Measurements from ENCODE around the gene PFKFB2.
A peak's percentile ranks its signal among the peaks of the same experiment; 100 is the strongest.
"Not testable (repeated sequence)": the region's sequence is repeated elsewhere in the genome, so short reads cannot be mapped to it uniquely, and the experiment has no call there.

PFKFB2 gene

DNA sequence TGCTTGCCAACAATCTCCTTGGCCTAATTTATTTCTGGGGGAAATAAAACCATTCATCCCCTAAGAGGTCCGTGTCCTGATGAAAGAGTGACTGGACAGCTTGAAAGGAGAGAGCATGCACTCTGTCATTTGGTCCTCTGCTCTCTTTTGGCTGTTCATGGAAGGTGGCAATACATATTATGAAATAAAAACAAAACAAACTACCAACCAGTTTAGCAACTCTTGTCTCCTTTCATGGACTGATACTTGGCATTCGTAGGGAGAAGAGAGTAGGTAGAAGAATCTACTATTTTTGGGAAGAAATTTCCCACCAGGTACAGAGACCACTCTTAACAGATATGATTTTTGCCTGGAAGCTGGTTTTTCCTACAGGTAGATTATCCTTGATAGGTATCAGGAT is 19.8 kb upstream of the PFKFB2 start:
- no peak for DNase-seq

DNA sequence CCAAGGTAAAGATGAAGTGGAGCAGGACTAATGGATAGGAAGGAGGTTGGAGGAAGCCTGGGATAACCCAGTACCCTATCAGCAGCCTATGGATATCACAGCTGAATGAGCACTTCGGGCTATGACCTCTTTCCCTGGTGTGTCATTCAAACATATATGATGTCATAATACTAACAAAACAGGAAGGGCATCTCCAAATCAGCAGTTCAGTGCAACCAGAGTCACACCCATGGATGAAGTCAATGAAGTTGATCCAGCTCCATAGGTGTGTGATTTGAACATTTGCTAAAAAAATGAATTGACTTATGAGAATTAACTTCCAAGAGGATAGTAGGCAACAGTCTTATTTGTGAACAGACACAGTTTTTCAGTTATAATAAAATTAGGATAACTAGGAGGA is 18.9 kb upstream of the PFKFB2 start:
- in situ Hi-C loops (cut with HindIII; ENCODE audit: low pct_ligation_motif_present, low pct_unique_long_range_greater_than_20kb, low sequenced_read_pairs): no loop called here
- DNase-seq: no peak

More for the DNA sequence above, 19.8 kb upstream of the PFKFB2 start:
- in situ Hi-C loops (cut with HindIII; ENCODE audit: low pct_ligation_motif_present, low pct_unique_long_range_greater_than_20kb, low sequenced_read_pairs): no loop called here

DNA sequence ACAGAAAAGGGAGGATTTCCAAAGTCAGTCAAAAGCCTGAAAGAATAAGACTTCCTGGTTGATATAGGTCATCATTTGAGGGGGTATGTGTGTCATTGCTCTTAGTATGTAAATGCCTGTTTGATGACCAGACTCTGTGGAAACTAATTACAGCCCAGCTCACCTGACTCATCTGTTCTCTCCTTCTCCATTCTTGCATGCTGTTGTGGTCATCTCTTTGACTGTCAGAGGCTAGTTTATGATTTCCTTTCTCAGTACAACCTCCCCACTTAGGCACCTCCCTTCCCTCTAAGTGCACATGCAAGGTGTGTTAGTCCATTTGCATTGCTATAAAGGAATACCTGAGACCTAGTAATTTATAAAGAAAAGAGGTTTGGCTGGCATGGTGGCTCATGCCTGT is 18.1 kb upstream of the PFKFB2 start:
- in situ Hi-C loops (cut with HindIII; ENCODE audit: low pct_ligation_motif_present, low pct_unique_long_range_greater_than_20kb, low sequenced_read_pairs): no loop called here
- peak; percentile 57 for DNase-seq

DNA sequence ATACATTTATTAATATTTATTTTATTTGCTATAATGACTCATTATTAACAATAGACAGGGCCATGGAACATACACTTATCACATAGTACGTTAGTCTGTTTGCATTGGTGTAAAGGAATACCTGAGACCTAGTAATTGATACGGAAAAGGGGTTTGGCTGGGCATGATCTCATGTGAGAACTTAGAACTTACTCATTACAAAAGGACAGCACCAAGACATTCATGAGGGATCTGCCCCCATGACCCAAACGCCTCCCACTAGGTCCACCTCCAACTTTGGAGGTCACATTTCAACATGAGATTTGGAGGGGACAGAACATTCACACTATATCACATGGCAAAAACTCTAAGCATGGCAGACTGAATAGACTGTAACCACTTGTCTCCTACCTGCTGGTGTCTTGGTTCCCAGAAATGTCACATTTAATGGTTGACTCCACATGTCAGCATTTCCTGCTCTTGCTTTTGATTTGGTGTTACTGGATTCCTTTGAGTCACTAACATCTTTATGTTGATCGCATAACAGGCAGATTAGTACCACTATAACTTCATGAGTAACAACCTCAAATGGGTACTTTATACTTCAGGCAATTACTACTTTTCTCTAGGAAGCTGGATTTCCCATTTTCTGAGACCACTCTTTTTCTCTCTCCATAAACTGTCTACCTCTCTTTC is 17.1 kb upstream of the PFKFB2 start:
- in situ Hi-C loops (cut with HindIII; ENCODE audit: low pct_ligation_motif_present, low pct_unique_long_range_greater_than_20kb, low sequenced_read_pairs): no loop called here
- no peak for DNase-seq

DNA sequence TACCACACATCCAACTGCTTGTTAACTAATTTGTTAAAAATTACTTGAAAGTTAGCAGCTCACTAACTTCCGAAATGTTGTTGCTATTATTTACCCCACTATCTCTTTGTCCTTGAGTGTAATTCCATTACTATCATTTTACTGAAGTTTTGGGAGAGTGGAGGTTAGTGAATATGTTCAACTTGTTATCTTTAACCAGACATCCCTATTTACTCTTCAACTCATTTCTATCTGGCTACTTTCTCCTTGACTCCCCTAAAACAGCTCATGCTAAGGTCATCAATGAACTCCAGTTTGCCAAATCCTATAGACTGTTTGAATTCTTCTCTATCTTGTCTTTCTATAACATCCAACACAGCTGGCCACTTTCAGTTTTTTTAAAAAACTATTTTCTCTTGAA is 16.2 kb upstream of the PFKFB2 start:
- in situ Hi-C loops (cut with HindIII; ENCODE audit: low pct_ligation_motif_present, low pct_unique_long_range_greater_than_20kb, low sequenced_read_pairs): no loop called here
- DNase-seq: no peak

DNA sequence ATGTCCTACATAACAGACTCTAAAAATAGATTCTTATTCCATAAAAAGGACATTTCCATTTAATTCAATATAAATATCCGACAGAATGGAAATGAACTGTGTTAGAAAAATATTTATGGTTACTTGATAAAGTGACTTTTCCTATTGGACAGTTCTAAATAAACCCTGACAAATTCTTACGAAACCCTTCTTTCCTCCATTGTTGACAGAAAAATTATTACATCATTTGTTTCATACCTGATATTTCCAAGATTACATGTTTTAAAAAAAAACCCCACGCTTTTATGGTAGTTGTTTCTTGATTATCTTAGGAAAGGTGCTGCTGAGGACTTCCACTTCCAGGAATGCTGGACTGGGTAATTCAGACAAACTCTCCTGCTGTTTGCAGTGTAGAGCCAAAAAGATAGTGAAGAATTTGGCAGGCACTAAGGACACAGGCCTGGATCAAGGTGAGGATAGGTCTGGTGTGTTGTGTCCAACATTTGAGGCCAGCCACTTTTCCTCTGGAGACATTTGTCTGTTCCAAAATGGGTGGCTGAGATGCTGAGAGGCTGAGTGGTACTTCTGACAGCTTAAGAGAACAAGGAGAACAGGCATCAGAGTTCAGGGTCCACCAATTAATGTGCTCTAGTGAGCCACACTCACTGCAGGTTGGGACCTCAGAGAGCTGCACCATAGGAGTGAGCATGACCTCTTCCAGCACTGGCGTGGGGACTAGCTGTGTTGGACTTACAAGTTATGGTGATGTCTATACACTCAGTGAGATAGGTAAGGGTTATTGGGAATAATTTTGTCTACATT is 13.5 kb upstream of the PFKFB2 start:
- in situ Hi-C loops (cut with HindIII; ENCODE audit: low pct_ligation_motif_present, low pct_unique_long_range_greater_than_20kb, low sequenced_read_pairs): no loop called here
- DNase-seq: no peak

DNA sequence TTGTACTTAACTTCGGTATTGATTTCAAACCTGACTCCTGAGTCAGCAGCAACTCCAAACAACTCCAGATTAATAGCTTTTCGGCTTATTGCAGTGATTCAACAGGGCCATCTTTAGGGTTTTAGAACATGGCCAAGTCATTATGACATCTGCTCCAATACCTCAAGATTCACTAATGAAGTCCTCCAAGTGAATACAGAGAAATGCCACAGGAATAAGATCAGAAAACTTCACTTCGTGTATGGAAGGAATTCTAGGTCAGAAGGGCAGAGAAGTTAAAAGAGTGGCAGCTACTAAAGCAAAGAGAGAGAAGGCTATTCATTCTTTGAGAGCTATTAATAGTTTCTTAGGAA is 12.9 kb upstream of the PFKFB2 start:
- in situ Hi-C loops (cut with HindIII; ENCODE audit: low pct_ligation_motif_present, low pct_unique_long_range_greater_than_20kb, low sequenced_read_pairs): no loop called here
- DNase-seq: no peak

DNA sequence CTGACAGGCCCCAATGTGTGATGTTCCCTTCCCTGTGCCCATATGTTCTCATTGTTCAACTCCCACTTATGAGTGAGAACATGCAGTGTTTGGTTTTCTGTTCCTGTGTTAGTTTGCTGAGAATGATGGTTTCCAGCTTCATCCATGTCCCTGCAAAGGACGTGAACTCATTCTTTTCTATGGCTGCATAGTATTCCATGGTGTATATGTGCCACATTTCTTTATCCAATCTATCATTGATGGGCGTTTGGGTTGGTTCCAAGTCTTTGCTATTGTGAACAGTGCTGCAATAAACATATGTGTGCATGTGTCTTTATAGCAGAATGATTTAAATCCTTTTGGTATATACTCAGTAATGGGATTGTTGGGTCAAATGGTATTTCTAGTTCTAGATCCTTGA is 11.7 kb upstream of the PFKFB2 start:
- in situ Hi-C loops (cut with HindIII; ENCODE audit: low pct_ligation_motif_present, low pct_unique_long_range_greater_than_20kb, low sequenced_read_pairs); DNase-seq: not testable (repeated sequence)

DNA sequence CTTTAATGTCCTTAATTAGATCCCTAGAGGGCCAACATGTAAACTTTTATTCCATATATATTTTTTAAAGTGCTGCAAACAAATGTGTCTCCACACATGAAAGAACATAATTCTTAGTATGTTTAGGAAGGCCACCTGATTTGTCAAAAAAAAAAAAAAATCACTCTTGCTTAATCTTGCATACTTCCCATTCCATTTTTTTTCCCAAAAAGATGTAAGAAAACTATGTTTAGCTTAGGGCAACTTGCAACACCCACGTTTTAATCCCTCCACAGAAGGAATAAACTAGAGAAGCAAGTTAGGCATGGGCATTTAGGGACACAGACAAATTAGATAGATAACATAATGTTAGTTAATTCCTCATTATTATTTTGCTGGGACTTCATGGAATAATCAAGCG is 7.6 kb upstream of the PFKFB2 start:
- no peak for DNase-seq
- in situ Hi-C loops (cut with HindIII; ENCODE audit: low pct_ligation_motif_present, low pct_unique_long_range_greater_than_20kb, low sequenced_read_pairs): no loop called here

DNA sequence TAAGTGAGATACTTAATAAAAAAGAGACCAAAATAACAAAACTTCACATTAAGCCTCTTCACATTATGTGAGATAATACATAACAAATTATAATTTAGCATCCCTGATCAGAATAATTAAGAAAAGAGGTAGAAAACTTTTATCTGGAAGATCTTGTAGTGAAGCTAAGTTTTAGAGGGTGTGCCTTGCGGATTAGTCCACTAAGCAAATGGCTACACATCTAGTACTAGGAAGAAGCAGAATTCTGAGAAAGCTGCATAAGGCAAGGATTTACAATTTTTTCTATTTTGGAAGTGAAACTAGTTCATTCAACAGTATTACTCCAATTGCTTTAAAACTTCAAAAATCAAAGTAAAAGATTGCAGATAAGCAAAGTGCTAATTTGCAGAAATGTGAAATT is 5.6 kb upstream of the PFKFB2 start:
- in situ Hi-C loops (cut with HindIII; ENCODE audit: low pct_ligation_motif_present, low pct_unique_long_range_greater_than_20kb, low sequenced_read_pairs): no loop called here
- DNase-seq: no peak

DNA sequence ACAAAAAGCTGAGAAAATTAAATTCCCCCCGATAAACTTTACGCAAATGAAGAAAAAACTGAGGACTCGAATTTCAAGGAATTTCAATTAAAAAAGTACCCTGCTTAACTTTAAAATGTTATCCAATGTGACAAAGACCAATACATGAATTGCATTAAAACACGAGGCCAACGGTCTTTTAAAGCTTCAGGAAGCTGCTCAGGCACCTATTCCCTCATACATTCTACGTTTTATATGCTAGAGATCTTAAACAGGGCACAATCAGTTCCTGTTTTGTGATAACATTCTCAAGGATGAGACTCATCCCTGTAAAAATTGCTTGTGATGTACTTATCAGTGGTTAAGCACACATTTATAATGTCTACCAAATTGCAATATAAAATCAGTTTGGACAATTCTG is 5.0 kb upstream of the PFKFB2 start:
- no peak for DNase-seq
- in situ Hi-C loops (cut with HindIII; ENCODE audit: low pct_ligation_motif_present, low pct_unique_long_range_greater_than_20kb, low sequenced_read_pairs): no loop called here

DNA sequence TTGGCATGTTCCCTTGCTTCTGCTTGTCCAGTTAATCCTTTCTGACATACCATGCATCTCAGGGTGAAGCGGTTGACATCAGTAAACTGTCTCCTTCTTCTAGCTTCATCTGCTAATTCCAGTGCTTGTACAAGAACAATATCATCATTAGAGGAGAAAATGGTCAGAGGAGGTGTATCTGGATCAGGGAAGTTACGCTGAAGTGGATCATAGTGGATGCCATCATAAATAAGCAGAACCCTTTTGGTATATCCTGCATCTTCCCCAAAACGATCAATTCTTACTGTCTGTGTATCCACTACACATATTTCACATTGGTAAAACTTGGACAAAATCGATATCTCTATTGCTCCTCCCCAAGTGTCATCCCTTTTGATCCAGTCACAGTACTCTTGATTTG is 4.0 kb upstream of the PFKFB2 start:
- no peak for DNase-seq
- in situ Hi-C loops (cut with HindIII; ENCODE audit: low pct_ligation_motif_present, low pct_unique_long_range_greater_than_20kb, low sequenced_read_pairs): no loop called here

DNA sequence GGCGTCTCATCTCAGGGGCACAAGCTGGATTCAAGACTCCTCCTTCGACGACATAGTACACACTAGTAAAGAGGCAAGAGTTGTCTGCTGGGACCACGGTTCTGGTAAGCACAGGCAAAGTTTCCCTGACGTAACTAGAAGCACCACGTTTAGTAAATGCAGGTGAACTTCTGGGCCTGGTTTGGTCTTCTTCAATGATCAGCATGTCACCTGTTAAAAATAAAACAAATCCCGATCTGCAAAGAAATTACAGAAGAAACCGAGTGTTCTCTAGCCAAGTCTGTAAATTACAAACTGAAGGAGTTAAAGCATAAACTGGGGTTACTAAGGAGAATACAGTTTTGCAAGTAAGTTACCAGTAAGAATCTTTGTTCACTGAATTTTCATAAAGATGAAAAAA is 3.6 kb upstream of the PFKFB2 start:
- DNase-seq: no peak
- in situ Hi-C loops (cut with HindIII; ENCODE audit: low pct_ligation_motif_present, low pct_unique_long_range_greater_than_20kb, low sequenced_read_pairs): no loop called here

DNA sequence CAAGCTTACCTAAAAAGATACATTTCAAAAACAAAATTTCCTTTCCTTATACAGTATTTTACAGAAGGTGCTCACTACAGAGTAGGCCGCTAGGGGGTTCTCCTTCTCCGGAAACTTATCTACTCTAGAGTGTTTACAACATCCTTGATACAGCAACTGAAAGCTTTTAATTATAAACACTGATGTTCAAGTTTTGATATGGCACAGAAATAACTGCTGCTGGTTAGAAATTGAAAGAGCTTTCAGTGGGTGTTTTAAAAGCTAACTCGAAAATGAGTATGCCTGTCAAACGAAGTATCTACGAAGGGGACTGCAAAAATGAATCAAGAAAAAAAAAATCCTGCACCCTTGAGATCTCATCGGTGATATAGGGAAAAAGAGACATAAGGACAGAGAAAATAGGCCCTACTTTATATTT is 3.1 kb upstream of the PFKFB2 start:
- DNase-seq: peak; percentile 71
- in situ Hi-C loops (cut with HindIII; ENCODE audit: low pct_ligation_motif_present, low pct_unique_long_range_greater_than_20kb, low sequenced_read_pairs): no loop called here

DNA sequence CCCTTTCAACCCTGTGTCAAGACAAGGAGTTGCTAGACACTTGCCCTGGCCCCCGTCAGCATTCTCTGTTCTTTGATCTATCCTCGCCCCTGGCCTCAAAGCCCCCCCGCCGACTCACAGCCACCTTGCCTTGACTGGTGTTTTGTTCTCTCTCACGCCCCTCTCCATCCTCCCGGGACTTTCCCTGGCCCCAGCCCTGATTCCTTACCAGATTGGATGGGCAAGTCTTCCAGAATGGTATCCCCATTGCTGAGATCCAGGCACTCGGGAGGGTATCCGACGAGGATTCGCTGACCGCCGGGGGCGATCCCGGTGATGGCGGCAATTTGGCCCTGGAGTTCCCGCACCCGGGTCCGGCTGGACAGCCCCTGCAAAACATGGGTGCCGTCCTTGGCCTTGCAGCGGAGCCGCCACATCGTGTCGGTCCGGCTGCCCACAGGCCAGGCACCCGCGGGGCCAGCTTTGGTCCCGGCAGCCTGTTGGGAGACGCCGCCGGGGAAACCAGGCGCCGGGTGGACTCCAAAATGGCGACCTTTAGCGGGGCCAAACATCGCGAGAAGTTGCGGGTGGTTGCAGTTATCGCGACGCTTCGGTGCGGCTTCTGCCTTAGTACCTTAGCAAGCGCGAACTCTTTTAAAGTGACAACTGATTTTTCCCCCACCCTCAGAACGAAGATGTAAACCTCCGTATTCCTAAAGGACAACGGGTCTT is 2.4 kb upstream of the PFKFB2 start:
- DNase-seq: peak; percentile 97
- in situ Hi-C loops (cut with HindIII; ENCODE audit: low pct_ligation_motif_present, low pct_unique_long_range_greater_than_20kb, low sequenced_read_pairs): no loop called here

DNA sequence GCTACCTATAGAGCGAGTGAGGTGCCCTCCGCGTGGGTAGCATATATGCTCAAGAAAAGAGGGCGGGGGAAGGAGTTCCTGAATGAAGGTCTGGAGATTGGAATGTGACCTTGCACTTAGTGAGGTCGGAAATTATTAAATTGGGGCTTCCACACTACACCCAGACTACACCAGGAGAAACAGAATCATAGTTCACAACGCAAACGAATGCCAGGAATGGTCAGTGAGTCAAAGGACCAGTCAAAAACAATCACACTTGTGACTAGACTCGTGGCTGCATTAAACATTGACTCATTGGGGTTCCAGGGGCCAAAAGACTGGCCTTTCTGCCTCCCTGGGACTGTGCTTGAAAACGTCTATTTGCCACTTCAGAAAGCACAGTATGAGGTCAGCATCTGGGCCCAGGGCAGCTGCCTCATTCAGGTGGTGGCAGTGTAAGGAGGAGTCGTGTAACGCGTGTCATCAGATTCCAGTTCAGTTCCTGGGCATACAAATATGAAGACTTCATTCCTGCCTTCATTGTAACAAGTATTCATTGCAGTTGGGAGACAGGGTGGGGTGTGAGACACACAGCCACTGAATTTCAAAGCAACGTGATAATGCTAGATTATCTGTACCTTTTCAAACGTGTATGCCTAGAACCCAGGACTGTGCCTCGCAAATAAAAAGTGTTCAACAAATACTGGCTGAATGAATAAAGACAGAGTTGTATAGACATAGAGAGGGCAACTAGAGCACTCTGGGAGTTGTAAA is 1.7 kb upstream of the PFKFB2 start, which contains the start of gene YOD1:
Gene YOD1 (minus strand): TSS at position 18 of the 753 bp plus-strand sequence. CDS start 178 bp downstream, outside the sequence.
- peak; percentile 98 for DNase-seq
- in situ Hi-C loops (cut with HindIII; ENCODE audit: low pct_ligation_motif_present, low pct_unique_long_range_greater_than_20kb, low sequenced_read_pairs): no loop called here

DNA sequence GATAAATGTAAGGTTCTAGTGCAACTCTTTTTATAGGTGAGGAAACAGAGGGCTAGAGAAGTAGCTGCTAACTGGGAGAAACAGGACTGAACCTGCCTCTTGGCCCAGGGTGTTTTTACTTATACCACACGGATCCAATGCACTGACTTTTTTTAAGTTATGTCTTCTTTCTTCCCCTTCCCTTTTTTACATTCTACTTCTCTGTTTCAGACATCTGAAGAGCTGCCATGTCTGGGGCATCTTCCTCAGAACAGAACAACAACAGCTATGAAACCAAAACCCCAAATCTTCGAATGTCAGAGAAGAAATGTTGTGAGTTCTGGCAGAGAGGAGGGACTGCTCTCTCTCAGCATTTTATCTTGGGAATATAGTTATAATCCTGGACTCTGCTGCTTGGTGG is 1.4 kb downstream of the PFKFB2 start:
- in situ Hi-C loops (cut with HindIII; ENCODE audit: low pct_ligation_motif_present, low pct_unique_long_range_greater_than_20kb, low sequenced_read_pairs): no loop called here
- no peak for DNase-seq

DNA sequence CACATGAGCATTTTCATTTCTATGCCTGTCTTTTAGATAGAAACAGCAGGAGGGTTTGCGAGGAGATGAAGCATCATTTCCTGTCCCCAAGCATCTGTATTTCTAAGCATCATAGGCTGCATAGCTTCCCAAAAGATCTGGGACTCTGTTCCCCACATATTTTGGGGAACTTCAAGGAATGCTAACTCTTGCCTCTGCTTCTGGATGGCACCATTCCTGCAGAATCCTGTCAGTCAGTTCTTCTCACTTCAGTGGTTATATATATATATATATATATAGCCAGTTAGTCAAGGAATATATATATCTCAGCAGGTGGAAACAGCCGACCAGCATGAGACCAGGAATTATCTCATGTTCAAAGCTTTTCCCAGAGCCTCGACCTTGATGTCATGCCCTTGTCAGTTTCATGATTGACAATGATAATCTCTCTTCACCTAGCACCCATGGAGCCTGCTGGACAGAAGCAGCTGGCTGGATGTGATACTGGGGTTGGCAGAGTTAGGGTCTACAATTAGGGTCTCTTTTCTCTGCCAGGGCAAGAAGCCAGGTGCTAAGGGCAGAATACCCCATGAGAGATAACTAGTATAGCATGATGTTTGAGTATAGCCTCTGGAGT is 2.4 kb downstream of the PFKFB2 start:
- DNase-seq: no peak
- in situ Hi-C loops (cut with HindIII; ENCODE audit: low pct_ligation_motif_present, low pct_unique_long_range_greater_than_20kb, low sequenced_read_pairs): no loop called here

DNA sequence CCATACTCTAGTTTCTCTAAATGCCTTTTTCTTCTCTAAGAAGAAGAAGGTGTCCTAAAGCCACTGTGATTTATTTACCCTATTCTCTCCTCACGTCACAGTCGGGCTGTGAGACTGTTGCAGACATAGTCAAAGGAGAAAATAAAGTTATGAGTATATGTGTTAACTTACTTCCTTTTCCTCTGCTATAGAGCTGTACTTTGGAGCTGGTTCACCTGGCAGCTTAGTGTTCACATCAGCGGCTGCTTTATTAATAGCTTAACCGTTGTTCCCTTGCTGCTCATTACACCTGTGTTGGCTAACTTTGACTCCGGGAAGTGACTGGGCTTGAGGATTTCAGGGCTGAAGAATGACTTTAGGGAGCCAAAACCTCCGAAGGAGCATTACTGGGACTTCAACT is 3.6 kb downstream of the PFKFB2 start:
- DNase-seq: no peak
- in situ Hi-C loops (cut with HindIII; ENCODE audit: low pct_ligation_motif_present, low pct_unique_long_range_greater_than_20kb, low sequenced_read_pairs): no loop called here

Data from ACHN (cell line).